ENCODE data around the gene OR7A10. TPM values are rescaled to one million over a fixed set of nuclear protein-coding genes. Genes with fewer than 3 reads are reported as not detected.

OR7A10 gene
- total RNA-seq, 2 experiments from 2014 or later: not detected

- no peak for TF ChIP-seq CTCF (IDR thresholded peaks at IDR 0.05)
- POLR2A ChIA-PET: no interaction called here
- no peaks in the 10 kb centered on the region for H3K27me3 ChIP-seq (ENCODE audit: control insufficient read depth in 1 of 2, insufficient read depth in 2 of 2, low read length in 2 of 2)
Observed at GRCh38 chr19:14817052-14817451, 31.7 kb downstream of the OR7A10 start.

GRCh38 chr19:14814982-14815652 is 33.6 kb downstream of the OR7A10 start:
- no peak for ATAC-seq (ENCODE audit: poor library complexity)
- CTCF ChIA-PET: no interaction called here
- intact Hi-C loops (cut with DNase I, micrococcal nuclease): no loop called here
- POLR2A ChIA-PET: no interaction called here
- Mint-ChIP-seq H3K4me3 (no peak overlapping the region), H3K27me3 (peaks cover 5% of the 10 kb centered on the region), H3K9me3 (no peaks in the 10 kb centered on the region), H3K27ac (no peak overlapping the region), H3K36me3 (ENCODE audit: low read depth) (no peaks in the 10 kb centered on the region), H3K4me1 (ENCODE audit: low read depth) (no peaks in the 10 kb centered on the region)
- Histone ChIP-seq H3K27ac (ENCODE audit: low read depth in 1 of 2, low read length in 2 of 2) (no peak overlapping the region), H3K9me3 (ENCODE audit: control insufficient read depth in 1 of 2, insufficient read depth in 1 of 2, low read length in 2 of 2) (no peaks in the 10 kb centered on the region), H3K36me3 (ENCODE audit: insufficient read depth, low read length) (no peaks in the 10 kb centered on the region), H3K27me3 (ENCODE audit: control insufficient read depth in 1 of 2, insufficient read depth in 2 of 2, low read length in 2 of 2) (no peaks in the 10 kb centered on the region), H3K4me3 (ENCODE audit: low read length) (no peak overlapping the region), H3K4me1 (ENCODE audit: insufficient read depth, low read length) (no peaks in the 10 kb centered on the region)
- no peak for TF ChIP-seq CTCF (IDR thresholded peaks at IDR 0.05)
- DNase-seq: no peak

More at GRCh38 chr19:14817052-14817451, 31.7 kb downstream of the OR7A10 start:
- DNase-seq (no peak), ATAC-seq (ENCODE audit: poor library complexity) (no peak)
- no peaks in the 10 kb centered on the region for H3K9me3 ChIP-seq (ENCODE audit: control insufficient read depth in 1 of 2, insufficient read depth in 1 of 2, low read length in 2 of 2)
- intact Hi-C loops (cut with DNase I, micrococcal nuclease): no loop called here
- no peak overlapping the region for H3K27ac ChIP-seq (ENCODE audit: low read depth in 1 of 2, low read length in 2 of 2)
- no peaks in the 10 kb centered on the region for H3K36me3 ChIP-seq (ENCODE audit: insufficient read depth, low read length)
- CTCF ChIA-PET: no interaction called here
- H3K9me3 Mint-ChIP-seq: no peaks in the 10 kb centered on the region
- no peaks in the 10 kb centered on the region for H3K4me1 Mint-ChIP-seq (ENCODE audit: low read depth)
- no peaks in the 10 kb centered on the region for H3K4me1 ChIP-seq (ENCODE audit: insufficient read depth, low read length)
- no peak overlapping the region for H3K4me3 ChIP-seq (ENCODE audit: low read length)
- H3K4me3 Mint-ChIP-seq: no peak overlapping the region
- peaks cover 20% of the 10 kb centered on the region for H3K27me3 Mint-ChIP-seq
- H3K27ac Mint-ChIP-seq: no peak overlapping the region
- no peaks in the 10 kb centered on the region for H3K36me3 Mint-ChIP-seq (ENCODE audit: low read depth)

- H3K9me3 ChIP-seq (ENCODE audit: control insufficient read depth in 1 of 2, insufficient read depth in 1 of 2, low read length in 2 of 2): no peaks in the 10 kb centered on the region
- H3K27ac Mint-ChIP-seq: no peak overlapping the region
- no peak overlapping the region for H3K4me3 ChIP-seq (ENCODE audit: low read length)
- H3K4me1 ChIP-seq (ENCODE audit: insufficient read depth, low read length): no peaks in the 10 kb centered on the region
- H3K4me3 Mint-ChIP-seq: no peak overlapping the region
- H3K36me3 ChIP-seq (ENCODE audit: insufficient read depth, low read length): no peaks in the 10 kb centered on the region
- DNase-seq (no peak), ATAC-seq (ENCODE audit: poor library complexity) (no peak)
- ChIA-PET POLR2A (no interaction called here), CTCF (no interaction called here)
- H3K27me3 Mint-ChIP-seq: peaks cover 6% of the 10 kb centered on the region
- intact Hi-C loops (cut with DNase I, micrococcal nuclease): no loop called here
- no peak for TF ChIP-seq CTCF (IDR thresholded peaks at IDR 0.05)
- H3K9me3 Mint-ChIP-seq: no peaks in the 10 kb centered on the region
- H3K27me3 ChIP-seq (ENCODE audit: control insufficient read depth in 1 of 2, insufficient read depth in 2 of 2, low read length in 2 of 2): peaks cover 0 to 2% of the 10 kb centered on the region in 2 experiments
- H3K36me3 Mint-ChIP-seq (ENCODE audit: low read depth): no peaks in the 10 kb centered on the region
- H3K4me1 Mint-ChIP-seq (ENCODE audit: low read depth): no peaks in the 10 kb centered on the region
- no peak overlapping the region for H3K27ac ChIP-seq (ENCODE audit: low read depth in 1 of 2, low read length in 2 of 2)
Observed at GRCh38 chr19:14809272-14810057, 39.3 kb downstream of the OR7A10 start.
